HG03378 (cell line): ENCODE data around the gene PPP4R1.

Source experiments
- ATAC-seq: cut with Tn5 transposase; IDR thresholded peaks from one replicate; pipeline ENCODE4 v1.9.1; 2021; ENCODE audit warnings: mild to moderate bottlenecking, moderate library complexity; ENCODE audit not compliant: unreplicated experiment

PPP4R1 gene

DNA sequence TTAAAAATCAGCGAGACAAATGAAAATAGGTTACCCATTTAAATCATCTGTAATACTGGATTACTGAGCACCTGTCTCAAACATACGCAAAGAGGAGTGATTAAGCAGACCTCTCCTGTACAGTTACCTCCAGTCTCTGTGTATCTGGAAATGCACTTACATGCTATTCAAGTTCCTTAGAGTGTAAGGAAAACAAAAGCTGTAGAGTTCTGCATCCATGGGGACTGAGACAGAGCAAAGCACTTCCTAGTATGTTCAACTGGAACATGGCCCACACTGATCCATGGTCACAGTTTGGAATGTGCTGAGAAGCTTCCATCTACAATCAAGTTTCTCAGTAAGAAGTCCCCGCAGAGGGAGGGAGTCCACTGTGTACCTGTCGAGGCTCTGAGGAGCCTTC is 63.9 kb downstream of the PPP4R1 start:
- ATAC-seq = no peak

- ATAC-seq = no peak
Measured at GRCh38 chr18:9549405-9549804, 65.0 kb downstream of the PPP4R1 start.

DNA sequence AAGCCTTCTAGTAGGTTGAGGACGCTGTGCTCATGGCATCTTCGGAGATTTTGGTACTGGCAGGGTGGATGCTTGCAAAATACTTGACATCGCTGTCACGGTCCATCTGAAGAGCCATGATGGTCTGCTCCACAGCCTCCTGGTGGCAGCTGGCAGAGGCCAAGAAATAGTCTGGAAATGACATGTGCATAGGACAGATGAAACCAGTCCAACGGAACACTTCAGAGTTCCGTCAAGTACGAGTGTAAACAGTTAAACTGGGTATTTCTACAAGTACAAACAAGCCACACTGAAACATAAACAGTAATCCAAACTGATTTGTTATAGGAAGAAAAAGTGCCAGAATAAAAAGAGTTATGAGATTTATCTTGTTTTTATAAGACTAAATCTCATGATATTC is 66.6 kb downstream of the PPP4R1 start:
- no peak for ATAC-seq

DNA sequence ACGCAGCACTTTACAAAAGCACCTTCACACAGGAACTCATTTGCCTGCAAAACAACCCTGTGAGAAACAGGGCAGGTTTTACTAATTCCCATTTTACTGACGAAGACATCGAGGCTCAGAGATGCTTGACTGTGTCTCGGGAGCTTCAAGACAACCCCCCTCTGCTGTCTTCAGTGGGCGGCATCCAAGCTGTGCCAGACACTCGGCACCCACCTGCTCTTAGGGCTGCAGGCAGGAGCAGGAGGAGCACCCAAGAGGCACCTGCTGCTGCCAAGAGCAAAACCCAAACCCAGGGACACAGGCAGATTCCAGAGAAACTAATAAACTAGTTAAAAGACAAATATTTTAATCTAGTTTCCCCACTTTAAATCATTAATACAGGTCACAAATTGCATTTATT is 67.9 kb downstream of the PPP4R1 start:
- ATAC-seq = no peak

GRCh38 chr18:9545029-9545428 is 69.3 kb downstream of the PPP4R1 start:
- no peak for ATAC-seq

DNA sequence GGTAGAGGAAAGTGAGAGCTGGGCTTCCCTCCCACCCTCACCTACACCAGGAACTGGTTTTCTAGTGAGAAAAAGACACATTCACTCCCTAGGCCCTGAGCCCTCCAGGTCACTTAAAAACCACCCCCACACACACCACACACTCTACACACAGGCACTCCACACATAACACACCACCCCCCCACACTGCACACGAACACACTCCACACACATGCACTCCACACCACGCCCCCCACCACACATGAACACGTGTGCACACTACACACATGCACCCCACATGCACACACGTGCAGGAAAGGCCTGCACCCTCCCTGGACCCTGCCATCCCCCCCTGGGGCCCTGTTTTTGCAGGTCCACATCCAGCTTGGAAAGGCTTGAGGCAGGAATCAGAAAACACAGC is 71.4 kb downstream of the PPP4R1 start:
- ATAC-seq = no peak

GRCh38 chr18:9539938-9540337 is 74.4 kb downstream of the PPP4R1 start:
- ATAC-seq = no peak

GRCh38 chr18:9539283-9539682 is 75.1 kb downstream of the PPP4R1 start:
- ATAC-seq = no peak

DNA sequence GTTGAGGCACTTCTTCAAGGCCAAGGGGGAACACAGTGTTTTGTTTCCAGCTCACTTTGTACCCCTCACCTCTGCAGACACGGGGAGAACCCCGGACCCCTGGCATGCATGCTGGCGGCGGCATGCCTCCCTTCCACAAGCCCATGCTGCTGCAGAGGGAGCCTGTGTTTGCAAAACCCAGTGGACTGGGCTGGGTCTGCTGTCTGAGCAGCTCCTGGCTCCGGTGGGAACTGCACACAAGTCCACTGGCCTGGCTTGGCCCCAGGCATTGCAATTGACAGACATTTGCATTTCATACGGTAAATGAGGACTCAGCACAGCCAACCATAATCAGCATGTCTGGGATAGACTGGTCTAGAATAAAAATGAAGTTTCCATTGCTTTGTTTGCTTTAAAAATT is 76.7 kb downstream of the PPP4R1 start:
- no peak for ATAC-seq

GRCh38 chr18:9536354-9537152 is 77.8 kb downstream of the PPP4R1 start:
- no peak for ATAC-seq

DNA sequence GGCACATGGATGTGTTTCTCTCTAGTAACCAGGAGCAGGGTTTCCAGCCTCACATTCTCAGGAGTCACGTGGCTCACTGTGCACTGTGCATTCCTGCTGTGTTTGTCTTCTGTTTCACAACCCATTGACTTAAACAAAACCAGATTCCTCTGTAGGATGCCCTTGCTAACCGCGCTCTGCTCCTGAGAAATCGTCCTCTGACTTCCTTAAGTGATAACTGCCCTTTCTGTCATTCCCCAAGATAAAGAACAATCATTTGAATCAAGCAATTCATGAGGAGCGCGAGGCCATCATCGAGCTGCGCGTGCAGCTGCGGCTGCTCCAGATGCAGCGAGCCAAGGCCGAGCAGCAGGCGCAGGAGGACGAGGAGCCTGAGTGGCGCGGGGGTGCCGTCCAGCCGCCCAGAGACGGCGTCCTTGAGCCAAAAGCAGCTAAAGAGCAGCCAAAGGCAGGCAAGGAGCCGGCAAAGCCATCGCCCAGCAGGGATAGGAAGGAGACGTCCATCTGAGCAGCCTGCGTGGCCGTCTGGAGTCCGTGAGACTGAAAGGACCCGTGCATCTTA is 78.8 kb downstream of the PPP4R1 start:
- ATAC-seq = no peak

GRCh38 chr18:9534844-9535243 is 79.5 kb downstream of the PPP4R1 start:
- ATAC-seq = no peak

- ATAC-seq = no peak
Measured at GRCh38 chr18:9531791-9532410, 82.5 kb downstream of the PPP4R1 start.

DNA sequence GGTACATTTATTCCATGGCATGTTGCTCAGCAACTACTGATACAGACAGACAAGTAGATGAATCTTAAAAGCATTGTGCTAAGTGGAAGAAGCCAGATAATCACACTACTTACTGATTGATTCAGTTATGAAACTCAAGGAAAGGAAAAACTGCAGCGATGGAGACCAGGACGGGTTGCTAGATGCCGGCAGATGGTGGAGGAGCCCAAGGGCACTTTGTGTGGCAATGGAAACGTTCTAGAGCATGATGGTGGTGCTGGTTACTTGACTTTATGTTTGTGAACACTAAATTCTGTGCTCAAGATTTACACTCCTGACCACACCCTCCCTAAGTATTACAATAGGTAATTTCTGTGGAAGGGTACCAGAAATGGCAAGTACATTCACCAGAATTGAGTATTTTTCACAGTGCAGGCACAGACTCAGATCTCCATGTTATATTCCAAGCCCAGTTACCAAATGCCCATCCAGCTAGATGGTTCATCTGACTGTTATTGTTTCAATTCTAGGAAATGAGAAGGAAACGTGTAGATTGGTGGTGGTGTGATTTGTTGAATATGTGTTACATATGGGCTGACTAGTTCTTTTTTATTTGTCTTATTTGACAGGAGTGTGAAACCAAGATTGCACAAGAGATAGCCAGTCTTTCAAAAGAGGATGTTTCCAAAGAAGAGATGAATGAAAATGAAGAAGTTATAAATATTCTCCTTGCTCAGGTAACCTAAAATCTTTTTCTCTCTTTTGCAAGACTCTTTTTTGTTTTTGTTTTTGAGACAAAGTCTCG is 83.9 kb downstream of the PPP4R1 start:
- no peak for ATAC-seq

GRCh38 chr18:9526458-9526857 is 87.9 kb downstream of the PPP4R1 start:
- ATAC-seq = no peak

GRCh38 chr18:9522952-9523351 is 91.4 kb downstream of the PPP4R1 start:
- ATAC-seq = no peak

GRCh38 chr18:9521770-9522169 is 92.6 kb downstream of the PPP4R1 start:
- no peak for ATAC-seq

DNA sequence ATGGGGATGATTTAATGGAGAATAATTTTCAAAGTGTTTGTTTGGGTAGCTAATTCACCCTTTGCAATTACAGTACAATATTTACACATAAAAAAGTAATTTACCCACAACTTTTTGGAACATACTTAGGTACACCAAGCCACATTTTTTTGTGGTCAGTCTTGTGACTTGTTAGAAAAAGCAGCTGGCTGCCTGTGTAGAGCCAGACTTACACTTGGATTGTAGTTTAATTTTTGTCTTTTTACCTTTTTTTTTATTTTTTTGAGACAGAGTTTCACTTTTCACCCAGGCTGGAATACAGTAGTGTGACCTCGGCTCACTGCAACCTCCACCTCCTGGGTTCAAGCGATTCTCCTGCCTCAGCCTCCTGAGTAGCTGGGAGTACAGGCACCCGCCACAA is 93.7 kb downstream of the PPP4R1 start:
- ATAC-seq = no peak

DNA sequence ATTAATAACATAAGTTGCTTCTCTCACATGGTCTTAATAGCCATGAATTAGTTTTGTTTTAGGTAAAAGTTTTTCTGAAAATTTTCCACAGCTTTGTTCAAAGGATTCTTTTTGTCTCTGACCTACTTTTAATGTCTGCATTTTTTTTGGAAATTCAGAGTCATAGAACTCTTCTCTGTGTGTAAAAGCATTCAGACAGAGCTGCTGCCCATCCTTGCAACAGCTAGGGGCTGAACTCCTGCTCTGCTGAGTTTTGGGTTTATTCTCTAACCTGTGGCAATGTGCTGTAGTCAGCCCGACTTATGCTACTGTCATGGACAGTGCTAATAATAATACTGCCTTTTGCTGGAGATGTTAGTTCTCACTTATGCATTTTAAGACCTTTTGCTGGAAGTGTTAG is 95.0 kb downstream of the PPP4R1 start:
- ATAC-seq = no peak

DNA sequence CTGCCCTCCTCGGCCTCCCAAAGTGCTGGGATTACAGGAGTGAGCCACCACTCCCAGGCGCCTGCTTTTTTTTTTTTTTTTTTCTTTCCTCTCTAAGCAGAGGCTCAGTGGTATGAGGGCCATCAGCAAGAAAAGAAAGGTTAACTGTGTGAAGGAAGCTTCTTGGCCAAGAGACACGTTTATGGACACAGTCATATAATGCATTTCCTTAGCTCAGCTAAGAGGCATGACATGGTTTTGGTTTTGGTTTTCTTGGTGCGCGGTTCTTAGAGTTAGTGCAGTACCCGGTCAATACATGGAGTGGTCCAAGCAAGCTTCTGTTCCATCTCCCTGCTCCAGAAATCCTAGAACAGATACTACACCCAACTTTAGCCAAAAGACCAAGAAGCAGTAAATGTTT is 96.5 kb downstream of the PPP4R1 start:
- no peak for ATAC-seq

- no peak for ATAC-seq
Measured at GRCh38 chr18:9516437-9517064, 97.8 kb downstream of the PPP4R1 start.
